NCI-H1436 treated with DMSO at 0.1 percent for 48 hours (cell line): Measurements from ENCODE around the gene C3.
A peak's percentile ranks its signal among the peaks of the same experiment; 100 is the strongest.

Experiments
- DNase-seq: peaks from one replicate; lab custom pipeline; 2025; lab: John Stamatoyannopoulos, UW

Gene C3

GRCh38 chr19:6744381-6745301, 24.2 kb upstream of the C3 start:
- DNase-seq, result no peak

DNA sequence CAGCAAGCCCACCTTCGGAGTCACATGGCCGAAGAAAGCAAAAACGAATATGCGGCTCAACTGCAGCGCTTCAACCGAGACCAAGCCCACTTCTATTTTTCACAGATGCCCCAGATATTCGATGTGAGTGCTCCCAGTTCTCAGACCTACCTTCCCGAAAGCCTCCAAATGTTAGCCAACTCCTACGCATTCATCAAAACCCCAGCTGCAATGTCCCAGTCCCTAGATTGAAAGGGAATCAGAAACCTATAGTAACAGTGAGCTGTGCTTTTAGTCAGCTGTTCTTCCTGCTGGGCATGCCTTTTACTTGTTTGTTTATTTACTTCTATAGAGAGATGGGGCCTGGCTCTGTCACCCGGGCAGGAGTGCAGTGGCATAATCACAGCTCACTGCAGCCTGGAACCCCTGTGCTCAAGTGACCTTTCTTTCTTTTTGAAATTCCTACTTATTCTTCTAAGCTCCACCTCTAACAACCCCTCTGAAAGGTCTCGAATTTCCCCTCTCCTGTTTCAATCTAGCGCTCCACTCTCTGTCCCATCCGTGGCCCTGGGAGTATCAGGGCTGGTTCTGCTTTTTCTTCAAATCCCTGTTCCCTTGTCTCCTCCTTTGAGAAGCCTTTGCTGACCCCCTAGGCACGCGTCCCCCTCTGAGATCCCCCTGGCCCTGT, 23.4 kb upstream of the C3 start:
- DNase-seq, result no peak

GRCh38 chr19:6743066-6743465, 22.6 kb upstream of the C3 start:
- no peak for DNase-seq

DNA sequence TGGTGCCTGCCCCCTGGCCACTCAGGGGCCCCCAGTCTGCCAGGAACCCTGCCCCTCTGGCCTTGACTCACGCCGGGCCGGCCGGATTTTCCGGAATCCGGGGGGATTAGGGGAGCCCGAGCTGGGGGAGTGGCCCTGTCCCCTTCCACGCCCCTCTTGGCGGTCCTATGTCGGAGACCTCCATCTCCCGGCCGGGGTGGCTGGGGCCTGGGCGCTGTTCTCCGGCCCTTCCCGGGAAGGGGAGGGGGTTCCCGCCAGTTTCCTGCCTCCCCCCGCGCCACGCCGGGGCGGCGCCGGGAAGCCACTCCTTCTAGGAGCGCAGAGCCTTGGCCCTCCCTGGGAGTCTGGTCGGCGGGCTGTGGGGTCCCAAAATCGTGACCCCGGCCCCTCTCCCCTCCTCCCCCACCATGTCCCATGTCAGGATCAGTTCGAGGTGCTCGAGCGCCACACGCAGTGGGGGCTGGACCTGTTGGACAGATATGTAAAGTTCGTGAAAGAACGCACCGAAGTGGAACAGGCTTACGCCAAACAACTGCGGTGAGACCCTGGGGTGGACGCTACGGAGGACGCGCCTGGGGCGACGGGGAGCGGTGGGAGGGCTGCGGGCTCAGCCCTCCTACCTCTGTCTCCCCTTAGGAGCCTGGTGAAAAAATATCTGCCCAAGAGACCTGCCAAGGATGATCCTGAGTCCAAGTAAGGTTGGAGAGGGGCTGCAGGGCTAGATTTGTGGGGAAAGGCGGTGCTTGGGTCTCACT, 20.3 kb upstream of the C3 start:
- no peak for DNase-seq

- no peak for DNase-seq
Measured at GRCh38 chr19:6739883-6740588, 19.6 kb upstream of the C3 start.

GRCh38 chr19:6739390-6739882, 19.0 kb upstream of the C3 start, which contains the start of gene TRIP10:
TSS of gene TRIP10 (plus strand) at chr19:6739680. CDS start at chr19:6739762, 82 bp downstream.
- peak; percentile 41 for DNase-seq

DNA sequence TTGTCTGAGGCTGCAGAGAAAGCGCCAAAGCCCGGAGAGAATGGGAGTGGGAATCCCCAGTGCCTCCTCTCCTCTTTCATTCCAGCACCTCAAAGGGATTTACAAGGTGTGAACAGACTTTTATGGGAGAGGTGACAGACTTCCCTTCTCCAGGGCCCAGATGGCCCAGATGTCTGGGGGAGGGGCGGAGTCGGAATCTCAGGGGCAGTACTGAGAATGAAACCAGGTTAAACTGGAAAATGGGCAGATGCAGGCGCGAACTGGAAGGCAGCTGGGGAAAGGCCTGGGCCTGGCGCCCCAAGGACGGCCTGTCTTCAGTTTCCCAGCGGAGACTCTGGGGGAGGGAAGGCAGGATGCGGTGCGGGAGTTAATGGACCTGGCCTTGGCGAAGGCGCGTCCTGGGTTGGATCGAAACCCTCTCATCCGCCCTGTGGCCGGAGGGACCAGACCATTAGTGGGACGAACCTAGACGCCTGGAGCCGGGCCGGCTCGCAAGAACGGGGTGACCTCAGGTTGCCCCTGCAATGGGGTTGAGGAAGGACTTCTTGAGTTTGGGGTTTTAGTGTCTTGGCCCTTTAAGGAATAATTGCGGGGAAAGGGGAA, 18.4 kb upstream of the C3 start:
- DNase-seq, result no peak

DNA sequence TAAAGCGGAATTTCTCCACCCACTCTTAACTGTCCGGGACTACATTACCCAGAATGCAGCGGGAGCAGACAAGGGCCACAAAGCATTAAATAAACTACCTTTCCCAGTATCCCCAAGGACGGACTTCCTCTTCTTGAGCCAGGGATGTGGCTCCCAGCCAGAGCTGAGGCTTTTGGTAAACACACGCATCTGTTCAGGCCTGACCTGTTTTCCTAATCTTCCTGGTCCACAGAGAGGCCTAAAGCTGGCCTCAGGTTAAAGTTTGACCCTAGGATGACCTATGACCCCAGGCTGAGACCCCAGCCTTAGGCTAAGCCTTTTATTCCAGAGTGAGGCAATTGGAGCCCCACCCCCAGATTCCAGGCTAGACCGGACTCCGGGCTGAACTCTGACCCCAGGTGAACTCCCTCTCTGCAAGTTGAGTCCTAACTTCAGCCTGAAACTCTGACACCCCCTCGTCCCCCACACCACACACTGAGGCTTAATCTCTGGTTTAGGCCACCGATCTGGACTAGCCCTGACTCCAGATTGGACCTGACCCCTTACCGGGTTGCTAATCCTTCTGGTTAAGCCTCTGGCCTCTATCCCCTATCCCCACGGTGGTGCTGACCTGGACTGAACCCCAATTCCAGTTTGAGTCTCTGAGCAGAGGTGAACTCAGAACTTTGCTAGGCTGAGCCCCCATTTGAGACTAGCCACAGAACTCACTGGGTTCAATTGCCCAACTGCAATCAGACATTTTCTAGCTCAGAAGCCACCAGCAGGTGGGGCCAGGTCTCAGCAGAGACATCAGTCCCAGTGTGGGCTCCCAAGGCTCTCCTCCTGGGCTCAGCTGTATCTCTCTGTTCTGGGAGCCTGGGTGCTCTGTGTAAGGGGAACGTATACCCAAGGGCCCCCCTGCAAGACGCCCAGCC, 17.7 kb upstream of the C3 start:
- peak; percentile 65 for DNase-seq

GRCh38 chr19:6737284-6737872, 16.9 kb upstream of the C3 start, which contains the start of gene GPR108:
TSS of gene GPR108 (minus strand) at chr19:6737580. CDS start at chr19:6737576, 4 bp downstream.
- DNase-seq, result peak; percentile 100

GRCh38 chr19:6736917-6737283, 16.4 kb upstream of the C3 start:
- peak; percentile 23 for DNase-seq

GRCh38 chr19:6736169-6736916, 15.9 kb upstream of the C3 start:
- DNase-seq, result peak; percentile 13

- no peak for DNase-seq
Measured at GRCh38 chr19:6735181-6735911, 14.9 kb upstream of the C3 start.

DNA sequence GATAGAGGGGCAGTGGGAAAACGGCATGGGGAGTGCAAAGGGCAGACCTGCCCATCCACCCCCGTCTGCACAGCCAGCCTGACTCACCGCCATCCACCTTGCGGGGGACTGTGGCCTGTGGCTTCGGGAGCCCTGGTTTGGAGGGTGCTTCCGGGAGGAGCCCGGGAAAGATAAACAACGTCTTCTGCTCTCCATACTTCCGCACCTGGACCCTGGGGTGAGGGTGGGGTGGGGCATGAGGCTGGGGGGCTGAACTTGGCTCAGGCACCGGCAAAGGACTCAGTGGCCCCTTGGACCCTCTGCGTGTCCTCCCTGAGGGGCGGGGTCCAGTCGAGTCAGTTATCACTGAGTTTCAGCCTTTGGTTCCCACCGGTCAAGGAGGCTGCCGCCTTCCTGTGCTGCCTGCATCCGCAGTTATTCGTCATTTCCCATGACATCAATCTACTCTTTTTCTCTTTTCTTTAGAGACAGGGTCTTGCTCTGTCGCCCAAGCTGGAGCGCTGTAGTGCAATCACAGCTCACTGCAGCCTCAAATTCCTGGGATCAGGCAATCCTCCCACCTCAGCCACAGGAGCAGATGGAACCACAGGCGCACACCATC, 13.7 kb upstream of the C3 start:
- no peak for DNase-seq

- no peak for DNase-seq
Measured at GRCh38 chr19:6733338-6734095, 13.1 kb upstream of the C3 start.

DNA sequence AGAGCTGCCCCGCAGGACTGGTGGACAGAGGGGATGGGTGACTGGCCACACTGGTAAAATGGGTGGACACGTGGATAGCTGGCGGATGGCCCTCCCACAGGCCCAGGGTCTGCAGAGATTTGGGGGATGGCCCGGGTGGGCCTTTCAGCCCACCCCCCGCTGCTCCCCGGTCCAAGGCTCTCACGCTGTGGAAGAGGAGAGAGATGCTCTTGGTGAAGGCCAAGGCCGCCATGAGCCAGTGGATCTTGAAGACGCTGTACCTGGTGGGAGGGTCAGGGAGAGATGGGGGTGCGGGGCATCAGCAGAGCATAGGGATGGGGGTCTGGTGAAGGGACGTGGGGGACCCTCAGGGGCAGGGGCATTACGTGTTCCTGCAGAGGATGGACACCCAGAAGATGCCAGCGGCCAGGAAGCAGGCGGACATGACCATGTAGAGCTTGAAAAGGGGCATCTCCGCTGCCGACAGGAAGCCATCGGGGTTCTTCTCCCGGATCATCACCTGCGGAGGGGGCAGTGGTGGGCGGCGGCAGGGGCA, 12.4 kb upstream of the C3 start:
- DNase-seq, result no peak

- no peak for DNase-seq
Measured at GRCh38 chr19:6731822-6732221, 11.4 kb upstream of the C3 start.
